PC-9 (cell line): ENCODE results near the gene S100A6. TPM values are rescaled to one million over a fixed set of nuclear protein-coding genes. Genes with fewer than 3 reads are reported as not detected.

Source experiments
- BruUV-seq: library from RNA; stranded (reverse); fragments of 400-500 nt; replicated peaks from 2 replicates; lab custom pipeline; 2021; lab: Mats Ljungman, UMichigan
- CTCF ChIA-PET: fragments of 300-600 bp; sonication (Branson Sonifier 250); formaldehyde crosslinking; loops from one replicate; lab custom pipeline; 2022; ENCODE audit warnings: antibody characterized with exemption; lab: Charles Lee
- POLR2A ChIA-PET: fragments of 300-600 bp; sonication (Branson Sonifier 250); formaldehyde crosslinking; loops from one replicate; lab custom pipeline; 2022; ENCODE audit warnings: antibody characterized with exemption; ENCODE audit not compliant: unreplicated experiment; lab: Charles Lee
- DNase-seq, 2 experiments: peaks; one replicate each; pipeline versions ENCODE4 v3.0.0 to v3.0.0-alpha.2; 2015 to 2022; ENCODE audit warnings: mixed read lengths in 1 of 2
- H2AFZ ChIP-seq: fragments of 200-600 bp; sonication (generic); 2 replicates; pipeline ENCODE4 v1.8.1; 2017; ENCODE audit warnings: antibody characterized with exemption
- H3F3A ChIP-seq: fragments of 200-600 bp; sonication (generic); 2 replicates; pipeline ENCODE4 v1.8.1; 2017; ENCODE audit warnings: antibody characterized with exemption, mild to moderate bottlenecking, low read depth; ENCODE audit not compliant: insufficient read depth
- H3K27ac ChIP-seq: fragments of 200-600 bp; sonication (generic); 2 replicates; pipeline ENCODE4 v1.6.1; 2016; ENCODE audit warnings: mixed run types
- H3K27me3 ChIP-seq: fragments of 200-600 bp; sonication (generic); 2 replicates; pipeline ENCODE4 v1.6.1; 2016; ENCODE audit warnings: low read depth, mixed run types; ENCODE audit not compliant: insufficient read depth
- H3K36me3 ChIP-seq: fragments of 200-600 bp; sonication (generic); 2 replicates; pipeline ENCODE4 v1.6.1; 2016; ENCODE audit warnings: low read depth, mixed run types
- H3K4me1 ChIP-seq: fragments of 200-600 bp; sonication (generic); replicated peaks from 2 replicates; pipeline ENCODE4 v1.6.1; 2016; ENCODE audit warnings: mixed run types; ENCODE audit not compliant: insufficient read depth
- H3K4me2 ChIP-seq: fragments of 200-600 bp; sonication (generic); 2 replicates; pipeline ENCODE4 v1.6.1; 2017; ENCODE audit warnings: mixed run types
- H3K4me3 ChIP-seq: fragments of 200-600 bp; sonication (generic); 2 replicates; pipeline ENCODE4 v1.6.1; 2016; ENCODE audit warnings: mixed run types
- H3K79me2 ChIP-seq: fragments of 200-600 bp; sonication (generic); 2 replicates; pipeline ENCODE4 v1.6.1; 2017; ENCODE audit warnings: low read depth, mixed run types
- H3K9me2 ChIP-seq: fragments of 200-600 bp; sonication (generic); 2 replicates; pipeline ENCODE4 v1.8.1; 2017; ENCODE audit warnings: mild to moderate bottlenecking; ENCODE audit not compliant: insufficient read depth
- H3K9me3 ChIP-seq: fragments of 200-600 bp; sonication (generic); 2 replicates; pipeline ENCODE4 v1.8.1; 2016; ENCODE audit warnings: low read depth; ENCODE audit not compliant: insufficient read depth
- H4K20me1 ChIP-seq: fragments of 200-600 bp; sonication (generic); 2 replicates; pipeline ENCODE4 v1.8.1; 2017; ENCODE audit not compliant: insufficient read depth
- EZH2 ChIP-seq: fragments of 200-600 bp; sonication (generic); IDR thresholded peaks from 2 replicates; pipeline ENCODE4 v1.8.0; 2017; ENCODE audit warnings: antibody characterized with exemption, low read depth
- intact Hi-C: fragments of 100-400 bp; cut with micrococcal nuclease; formaldehyde crosslinking; loops from one replicate; pipeline ENCODE4 v1.10.0; 2022; ENCODE audit not compliant: unreplicated experiment
- total RNA-seq: library from RNA; stranded (reverse); gene quantifications from 2 replicates; pipeline ENCODE4 v1.2.3, GENCODE V29; 2021
- TF ChIP-seq, protein P1 (sequence below): fragments of 200-600 bp; sonication (generic); conservative IDR thresholded peaks from 2 replicates; pipeline ENCODE4 v1.6.1; 2017; ENCODE audit warnings: mixed run types, antibody characterized with exemption, mild to moderate bottlenecking, moderate library complexity

The S100A6 gene
- total RNA-seq, 1 experiment from 2014 or later: 994 TPM

DNA sequence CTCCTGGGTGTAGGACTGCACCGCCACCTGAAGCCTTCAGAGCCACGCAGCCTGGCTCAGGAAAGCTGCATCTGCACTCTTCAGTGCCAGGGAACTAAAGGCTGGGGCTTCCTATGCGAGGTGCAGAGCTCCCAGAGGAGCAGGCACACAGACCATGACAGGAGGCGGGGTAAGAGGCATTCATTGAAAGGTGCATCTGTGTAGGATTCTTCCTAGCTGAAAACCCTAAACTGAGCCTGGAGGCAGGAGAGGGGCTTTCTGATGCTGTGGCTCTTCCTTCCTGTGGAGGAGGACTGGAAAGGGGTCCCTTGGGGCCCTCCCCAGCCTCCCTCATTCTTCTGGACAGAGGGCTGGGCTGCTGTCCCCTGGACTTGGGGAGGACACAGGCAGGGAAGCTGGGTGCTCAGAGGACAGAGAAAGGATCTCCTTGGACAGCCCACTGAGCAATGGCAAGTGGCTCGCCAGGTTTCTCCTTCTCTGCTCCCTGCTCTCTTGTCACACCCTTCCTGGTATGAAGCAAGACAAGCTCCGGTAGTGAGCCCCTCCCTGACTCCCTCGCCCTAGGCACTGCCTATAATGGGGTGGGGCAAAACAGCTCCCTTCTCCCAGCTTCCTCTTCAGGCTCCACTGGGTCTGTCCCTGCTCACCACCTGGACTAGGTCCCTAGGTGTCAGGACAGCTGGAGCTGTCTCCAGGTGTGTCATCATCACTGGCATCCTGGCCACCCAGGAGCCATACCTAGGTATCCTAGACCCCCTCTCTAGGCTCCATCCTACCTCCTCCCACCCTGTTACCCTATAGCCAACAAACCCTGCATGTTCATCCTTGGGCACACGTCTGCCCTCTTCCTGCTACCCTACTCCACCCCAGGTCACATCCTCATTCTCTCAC is 20.0 kb downstream of the S100A6 start:
- Histone ChIP-seq H2AFZ (no peak overlapping the region), H3K4me1 (peaks cover 57% of the 10 kb centered on the region), H3K79me2 (no peaks in the 10 kb centered on the region), H3K9me2 (no peaks in the 10 kb centered on the region), H3K4me3 (peak overlapping the region; percentile 42; the same call in 1 of the 2 replicates), H3F3A (peaks cover 48% of the 10 kb centered on the region), H3K27ac (peak overlapping the region; percentile 85), H3K27me3 (no peaks in the 10 kb centered on the region), H3K4me2 (peak overlapping the region; percentile 78), H3K36me3 (no peaks in the 10 kb centered on the region), H3K9me3 (no peaks in the 10 kb centered on the region), H4K20me1 (no peaks in the 10 kb centered on the region)
- no peak for TF ChIP-seq EZH2
- TF ChIP-seq, protein P1, sequence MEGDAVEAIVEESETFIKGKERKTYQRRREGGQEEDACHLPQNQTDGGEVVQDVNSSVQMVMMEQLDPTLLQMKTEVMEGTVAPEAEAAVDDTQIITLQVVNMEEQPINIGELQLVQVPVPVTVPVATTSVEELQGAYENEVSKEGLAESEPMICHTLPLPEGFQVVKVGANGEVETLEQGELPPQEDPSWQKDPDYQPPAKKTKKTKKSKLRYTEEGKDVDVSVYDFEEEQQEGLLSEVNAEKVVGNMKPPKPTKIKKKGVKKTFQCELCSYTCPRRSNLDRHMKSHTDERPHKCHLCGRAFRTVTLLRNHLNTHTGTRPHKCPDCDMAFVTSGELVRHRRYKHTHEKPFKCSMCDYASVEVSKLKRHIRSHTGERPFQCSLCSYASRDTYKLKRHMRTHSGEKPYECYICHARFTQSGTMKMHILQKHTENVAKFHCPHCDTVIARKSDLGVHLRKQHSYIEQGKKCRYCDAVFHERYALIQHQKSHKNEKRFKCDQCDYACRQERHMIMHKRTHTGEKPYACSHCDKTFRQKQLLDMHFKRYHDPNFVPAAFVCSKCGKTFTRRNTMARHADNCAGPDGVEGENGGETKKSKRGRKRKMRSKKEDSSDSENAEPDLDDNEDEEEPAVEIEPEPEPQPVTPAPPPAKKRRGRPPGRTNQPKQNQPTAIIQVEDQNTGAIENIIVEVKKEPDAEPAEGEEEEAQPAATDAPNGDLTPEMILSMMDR: no peak
- ChIA-PET CTCF (interaction anchor here (0.6 to 2.6 kb wide), 5 partner anchors 18 to 233 kb away, joined by 3 to 20 read pairs (median 7); partner anchors contain the start of gene S100A13), POLR2A (interaction anchor here (0.6 to 1.5 kb wide), 11 partner anchors 16 to 598 kb away, joined by 3 to 18 read pairs (median 6); partner anchors contain the start of genes CHTOP, S100A13 and S100A6)
- intact Hi-C loops: loop anchor here (1.0 to 10.0 kb wide), 4 partner anchors 18 to 269 kb away; no protein-coding TSS in a partner anchor
- BruUV-seq: TSS peak; percentile 95
- DNase-seq: peak; percentile 87 to 93

DNA sequence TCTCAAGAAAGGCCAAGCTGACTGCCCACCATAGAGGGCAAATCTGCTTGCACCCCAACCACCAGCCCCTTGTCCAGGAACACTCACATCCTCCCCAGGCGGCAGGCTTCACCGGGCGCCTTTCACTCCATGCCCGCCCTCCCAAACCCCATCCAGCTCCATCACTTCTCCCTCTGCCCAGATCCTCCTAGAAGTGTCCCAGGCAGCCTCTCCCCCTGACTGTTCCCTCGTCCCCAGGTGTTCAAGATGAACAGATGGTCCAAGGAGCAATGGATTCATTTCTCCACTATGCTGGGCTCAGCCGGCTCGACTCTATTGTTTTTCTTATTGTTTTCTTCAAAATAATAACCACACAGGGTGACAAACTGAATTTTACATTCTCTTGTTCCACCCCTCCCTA is 22.1 kb downstream of the S100A6 start:
- Histone ChIP-seq H3K4me3 (no peak overlapping the region), H3K9me3 (no peaks in the 10 kb centered on the region), H2AFZ (no peak overlapping the region), H4K20me1 (no peaks in the 10 kb centered on the region), H3K4me2 (no peak overlapping the region), H3K9me2 (no peaks in the 10 kb centered on the region), H3K79me2 (no peaks in the 10 kb centered on the region), H3K4me1 (peaks cover 50% of the 10 kb centered on the region), H3F3A (peaks cover 47% of the 10 kb centered on the region), H3K27me3 (no peaks in the 10 kb centered on the region), H3K27ac (no peak overlapping the region), H3K36me3 (no peaks in the 10 kb centered on the region)
- no peak for DNase-seq
- POLR2A ChIA-PET: no interaction called here
- CTCF ChIA-PET: no interaction called here
- no TSS peak for BruUV-seq
- TF ChIP-seq, protein P1: no peak
- TF ChIP-seq EZH2: no peak
- intact Hi-C loops: loop anchor here (5.0 to 10.0 kb wide), 2 partner anchors 271 to 474 kb away; partner anchors contain the start of gene RAB13

DNA sequence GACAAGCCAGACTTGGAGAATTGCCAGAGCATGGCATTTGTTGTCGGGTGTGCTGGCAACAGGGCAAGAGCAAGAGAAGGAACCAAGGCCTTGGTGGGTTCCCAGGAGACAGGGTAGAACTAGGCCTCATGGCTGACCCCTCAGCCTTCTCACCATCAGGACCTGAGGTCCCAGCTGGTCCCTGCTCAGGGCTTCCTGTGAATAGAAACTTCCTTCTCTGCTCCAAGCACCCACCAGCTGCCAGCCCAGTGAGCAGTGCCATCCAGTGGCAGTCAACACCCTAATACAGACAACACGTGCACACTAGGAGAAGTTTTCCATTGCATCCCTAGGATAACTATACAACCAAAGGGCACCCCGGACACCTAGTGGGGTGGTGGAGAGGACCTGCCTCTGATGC is 22.8 kb downstream of the S100A6 start:
- H3K4me1 ChIP-seq: peaks cover 50% of the 10 kb centered on the region
- no peaks in the 10 kb centered on the region for H3K9me2 ChIP-seq
- no TSS peak for BruUV-seq
- no peak overlapping the region for H2AFZ ChIP-seq
- DNase-seq: no peak
- H3K9me3 ChIP-seq: no peaks in the 10 kb centered on the region
- CTCF ChIA-PET: no interaction called here
- no peaks in the 10 kb centered on the region for H3K79me2 ChIP-seq
- TF ChIP-seq, protein P1: no peak
- TF ChIP-seq EZH2: no peak
- H3K27ac ChIP-seq: no peak overlapping the region
- H3K4me2 ChIP-seq: no peak overlapping the region
- H3K4me3 ChIP-seq: no peak overlapping the region
- no peaks in the 10 kb centered on the region for H3K36me3 ChIP-seq
- peaks cover 43% of the 10 kb centered on the region for H3F3A ChIP-seq
- no peaks in the 10 kb centered on the region for H4K20me1 ChIP-seq
- intact Hi-C loops: loop anchor here (5.0 to 10.0 kb wide), 2 partner anchors 272 to 474 kb away; partner anchors contain the start of gene RAB13
- no peaks in the 10 kb centered on the region for H3K27me3 ChIP-seq
- POLR2A ChIA-PET: no interaction called here
